ENCODE data around the gene SPG7.

- no peak for TF ChIP-seq CTCF (IDR thresholded peaks at IDR 0.05)
- TF ChIP-seq TEAD4 (CRISPR knock-in tag; IDR thresholded peaks at IDR 0.05) = no peak
- no peak for TF ChIP-seq ZSCAN18 (CRISPR knock-in tag; IDR thresholded peaks at IDR 0.05)
- no peak for TF ChIP-seq TEAD1 (CRISPR knock-in tag; IDR thresholded peaks at IDR 0.05)
- TF ChIP-seq FOXP4 (CRISPR knock-in tag; IDR thresholded peaks at IDR 0.05) = no peak
Observed at GRCh38 chr16:89554343-89554742, 46.1 kb downstream of the SPG7 start.

Data from WTC11 (cell line).